GM12892 (cell line): Measurements from ENCODE around the gene SPATA25.

Source experiments
- POLR2A ChIP-seq: IDR thresholded peaks from 2 replicates; pipeline ENCODE4 v1.6.1; 2011; ENCODE audit warnings: low read depth, low read length, control low read depth
- POLR2AphosphoS5 ChIP-seq: IDR thresholded peaks from 2 replicates; pipeline ENCODE4 v1.6.1; 2011; ENCODE audit warnings: low read depth, low read length, control low read depth

DNA sequence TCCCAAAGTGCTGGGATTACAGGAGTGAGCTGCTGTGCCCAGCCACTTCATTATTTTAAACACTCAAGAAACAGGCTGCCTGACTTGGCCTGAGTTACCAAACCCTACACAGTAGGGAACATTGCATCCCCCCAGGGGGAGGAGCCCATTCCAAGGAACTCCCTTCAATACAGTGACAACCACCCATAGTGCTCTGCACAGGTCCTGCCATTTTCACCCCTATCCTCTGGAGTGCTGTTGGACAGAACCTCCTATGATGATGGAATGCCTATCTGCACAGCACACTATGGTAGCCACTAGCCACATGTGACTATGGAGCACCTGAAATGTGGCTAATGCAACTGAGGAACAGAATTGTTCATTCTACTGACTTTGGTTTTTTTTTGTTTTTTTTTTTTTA, 42.0 kb downstream of the SPATA25 start:
- TF ChIP-seq POLR2A: no peak
- TF ChIP-seq POLR2AphosphoS5: no peak
